SK-N-SH (cell line): ENCODE data around the gene TMPRSS13. TPM values are rescaled to one million over a fixed set of nuclear protein-coding genes. Genes with fewer than 3 reads are reported as not detected.

Experiments used
- CTCF ChIA-PET: fragments of 300-600, 350-600 bp; formaldehyde crosslinking; extraction: SDS; loops from one replicate; lab custom pipeline; 2021; lab: Yijun Ruan, JAX
- POLR2A ChIA-PET: fragments of 350-600 bp; sonication (Branson Sonifier 250); formaldehyde crosslinking; extraction: SDS; loops from one replicate; lab custom pipeline; 2020; ENCODE audit warnings: antibody characterized with exemption, inconsistent platforms; lab: Yijun Ruan, JAX
- DNase-seq: peaks from one replicate; pipeline ENCODE4 v3.0.0; 2012
- H2AFZ ChIP-seq: fragments of 200-600 bp; sonication (generic); 2 replicates; pipeline ENCODE4 v1.8.1; 2016; ENCODE audit warnings: antibody characterized with exemption, mild to moderate bottlenecking, low read depth
- H3F3A ChIP-seq: fragments of 200-600 bp; sonication (generic); replicated peaks from 2 replicates; pipeline ENCODE3; 2016; ENCODE audit warnings: antibody characterized with exemption, mild to moderate bottlenecking; ENCODE audit not compliant: insufficient read depth
- H3K27ac ChIP-seq, 2 experiments: fragments of 200-500 bp in 1 of 2; fragments of 200-600 bp in 1 of 2; sonication (Bioruptor generic) in 1 of 2; sonication (generic), shearing (Covaris generic) in 1 of 2; 2 replicates each; pipeline versions ENCODE4 v1.5.1 to v1.6.1; 2014 to 2016; ENCODE audit warnings: low read depth in 2 of 2, inconsistent platforms in 1 of 2, low read length in 1 of 2, mild to moderate bottlenecking in 1 of 2, mixed read lengths in 1 of 2
- H3K27me3 ChIP-seq: fragments of 200-600 bp; sonication (generic), shearing (Covaris generic); 2 replicates; pipeline ENCODE4 v1.6.1; 2016; ENCODE audit warnings: mixed run types; ENCODE audit not compliant: insufficient read depth
- H3K36me3 ChIP-seq, 2 experiments: fragments of 200-500 bp in 1 of 2; fragments of 200-600 bp in 1 of 2; sonication (Bioruptor generic) in 1 of 2; sonication (generic) in 1 of 2; replicated peaks in 1 of 2; 2 replicates each; pipeline versions ENCODE3 to v1.5.1; 2014 to 2016; ENCODE audit warnings: low read length in 1 of 2, mild to moderate bottlenecking in 1 of 2; ENCODE audit not compliant: insufficient read depth in 2 of 2, control insufficient read depth in 1 of 2
- H3K4me1 ChIP-seq, 2 experiments: fragments of 200-500 bp in 1 of 2; fragments of 200-600 bp in 1 of 2; sonication (Bioruptor generic) in 1 of 2; sonication (generic), shearing (Covaris generic) in 1 of 2; 2 replicates each; pipeline versions ENCODE4 v1.5.1 to v1.6.1; 2014 to 2016; ENCODE audit warnings: low read depth in 1 of 2, low read length in 1 of 2, mixed run types in 1 of 2; ENCODE audit not compliant: insufficient read depth in 2 of 2, control insufficient read depth in 1 of 2
- H3K4me2 ChIP-seq: fragments of 200-600 bp; sonication (generic), shearing (Covaris generic); 2 replicates; pipeline ENCODE4 v1.6.1; 2017; ENCODE audit warnings: mixed run types
- H3K4me3 ChIP-seq, 2 experiments: fragments of 200-500 bp in 1 of 2; fragments of 200-600 bp in 1 of 2; sonication (Bioruptor generic) in 1 of 2; sonication (generic), shearing (Covaris generic) in 1 of 2; 2 replicates each; pipeline versions ENCODE4 v1.5.1 to v1.8.1; 2014 to 2016; ENCODE audit warnings: low read depth in 2 of 2, inconsistent platforms in 1 of 2, low read length in 1 of 2, mild to moderate bottlenecking in 1 of 2, mixed read lengths in 1 of 2, moderate library complexity in 1 of 2
- H3K79me2 ChIP-seq: fragments of 200-600 bp; sonication (generic); 2 replicates; pipeline ENCODE4 v1.8.1; 2017; ENCODE audit warnings: mild to moderate bottlenecking; ENCODE audit not compliant: insufficient read depth
- H3K9ac ChIP-seq: fragments of 200-600 bp; sonication (generic); 2 replicates; pipeline ENCODE4 v1.6.1; 2017; ENCODE audit warnings: mixed run types
- H3K9me2 ChIP-seq: fragments of 200-600 bp; sonication (generic); 2 replicates; pipeline ENCODE4 v1.6.1; 2017; ENCODE audit warnings: mixed run types
- H3K9me3 ChIP-seq: fragments of 200-600 bp; sonication (generic); 2 replicates; pipeline ENCODE4 v1.6.1; 2017; ENCODE audit warnings: mixed run types, mild to moderate bottlenecking, moderate library complexity
- H4K20me1 ChIP-seq: fragments of 200-600 bp; sonication (generic); 2 replicates; pipeline ENCODE4 v1.6.1; 2017; ENCODE audit warnings: mild to moderate bottlenecking, mixed run types; ENCODE audit not compliant: insufficient read depth
- CHD2 ChIP-seq: fragments of 150-350 bp; IDR thresholded peaks from 2 replicates; pipeline ENCODE4 v1.6.1; 2018; ENCODE audit warnings: low read length; ENCODE audit not compliant: partially characterized antibody
- CTCF ChIP-seq: fragments of 200-600 bp; sonication (generic); IDR thresholded peaks from 2 replicates; pipeline ENCODE4 v1.6.1; 2017; ENCODE audit warnings: antibody characterized with exemption, mild to moderate bottlenecking, moderate library complexity
- ELF1 ChIP-seq: IDR thresholded peaks from 2 replicates; pipeline ENCODE4 v1.4.0; 2012
- FOXJ3 ChIP-seq: sonication (generic); formaldehyde crosslinking; IDR thresholded peaks from 2 replicates; pipeline ENCODE4 v1.5.1; 2020; ENCODE audit warnings: mild to moderate bottlenecking, missing genetic modification reagents
- IRF3 ChIP-seq: fragments of 150-350 bp; IDR thresholded peaks from 2 replicates; pipeline ENCODE4 v1.6.1; 2016; ENCODE audit warnings: mild to moderate bottlenecking, low read depth, low read length
- MAX ChIP-seq: IDR thresholded peaks from 2 replicates; pipeline ENCODE4 v1.4.0; 2012; ENCODE audit warnings: low read depth
- MEF2A ChIP-seq: IDR thresholded peaks from 2 replicates; pipeline ENCODE4 v1.4.0; 2012; ENCODE audit warnings: low read depth, borderline replicate concordance
- PBX3 ChIP-seq: IDR thresholded peaks from 2 replicates; pipeline ENCODE4; 2012
- USF1 ChIP-seq: IDR thresholded peaks from 2 replicates; pipeline ENCODE4 v1.4.0; 2012; ENCODE audit warnings: low read depth, borderline replicate concordance
- YY1 ChIP-seq: IDR thresholded peaks from 2 replicates; pipeline ENCODE4 v1.4.0; 2012; ENCODE audit warnings: low read depth, mild to moderate bottlenecking
- WGBS: methylation state at CpG from one replicate; pipeline ENCODE4 v1.1.6; 2017; ENCODE audit warnings: low lambda C conversion rate; 5-methylcytosine and 5-hydroxymethylcytosine counted together
- polyA plus RNA-seq, 3 experiments: library from polyadenylated mRNA; depleted of rRNA; stranded (reverse); fragments of >200 nt; gene quantifications; 2 replicates each; pipeline ENCODE4 v1.2.3, GENCODE V29; 2012

The TMPRSS13 gene
- polyA plus RNA-seq, 1 of the 3 experiments (the other 2 are of a cell fraction): not detected

- Histone ChIP-seq H3K36me3 (no peaks in the 10 kb centered on the region), H4K20me1 (no peaks in the 10 kb centered on the region), H3K9me3 (no peaks in the 10 kb centered on the region), H3K79me2 (no peaks in the 10 kb centered on the region), H3K4me2 (no peak overlapping the region), H3F3A (no peaks in the 10 kb centered on the region), H3K27ac (no peak overlapping the region), H3K4me3 (no peak overlapping the region), H3K4me1 (peaks cover 0 to 22% of the 10 kb centered on the region in 2 experiments; a peak in 1 of 4 replicates), H2AFZ (no peak overlapping the region), H3K9me2 (no peaks in the 10 kb centered on the region), H3K9ac (no peak overlapping the region), H3K27me3 (peaks cover 22% of the 10 kb centered on the region)
- 51% methylated on average over 10 of the region's 11 CpGs for WGBS
- CTCF ChIA-PET: interaction anchor here (1.1 kb wide), 1 partner anchor 36 kb away, joined by 3 read pairs; no protein-coding TSS in a partner anchor
- TF ChIP-seq USF1: no peak
- TF ChIP-seq PBX3: no peak
- TF ChIP-seq MEF2A: no peak
- TF ChIP-seq FOXJ3 (CRISPR knock-in tag): no peak
- TF ChIP-seq IRF3: no peak
- no peak for TF ChIP-seq YY1
- no peak for TF ChIP-seq CHD2
- no peak for TF ChIP-seq MAX
- TF ChIP-seq ELF1: no peak
- TF ChIP-seq CTCF: no peak
- POLR2A ChIA-PET: no interaction called here
- no peak for DNase-seq
Measured at GRCh38 chr11:117879516-117880480, 49.4 kb downstream of the TMPRSS13 start.
